GM18511 (cell line): ENCODE measurements around the gene ZSCAN5B.
"Not testable (repeated sequence)": the region's sequence is repeated elsewhere in the genome, so short reads cannot be mapped to it uniquely, and the experiment has no call there.

Source experiments
- ATAC-seq: cut with Tn5 transposase; IDR thresholded peaks from one replicate; pipeline ENCODE4 v1.9.1; 2021; ENCODE audit warnings: mild to moderate bottlenecking, moderate library complexity; ENCODE audit not compliant: unreplicated experiment

The ZSCAN5B gene

DNA sequence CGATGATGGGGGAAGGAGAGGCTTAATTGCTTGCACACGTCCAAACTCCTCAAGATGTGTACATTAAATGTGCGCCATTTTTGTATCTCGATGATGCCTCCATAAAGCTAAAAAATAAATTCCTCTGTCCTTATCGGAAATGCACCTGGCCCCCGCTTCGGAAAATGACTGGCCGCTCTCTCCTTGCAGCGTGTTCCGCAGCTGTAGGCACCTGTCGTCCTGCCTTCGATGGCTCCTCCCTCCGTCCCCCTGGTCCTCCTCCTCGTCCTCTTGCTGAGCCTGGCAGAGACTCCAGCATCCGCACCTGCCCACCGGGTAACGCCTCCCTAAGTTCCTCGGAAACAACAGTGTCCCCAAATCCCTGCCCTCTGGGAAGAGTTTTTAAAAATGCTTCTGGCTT, 20.7 kb downstream of the ZSCAN5B start:
- ATAC-seq = no peak

DNA sequence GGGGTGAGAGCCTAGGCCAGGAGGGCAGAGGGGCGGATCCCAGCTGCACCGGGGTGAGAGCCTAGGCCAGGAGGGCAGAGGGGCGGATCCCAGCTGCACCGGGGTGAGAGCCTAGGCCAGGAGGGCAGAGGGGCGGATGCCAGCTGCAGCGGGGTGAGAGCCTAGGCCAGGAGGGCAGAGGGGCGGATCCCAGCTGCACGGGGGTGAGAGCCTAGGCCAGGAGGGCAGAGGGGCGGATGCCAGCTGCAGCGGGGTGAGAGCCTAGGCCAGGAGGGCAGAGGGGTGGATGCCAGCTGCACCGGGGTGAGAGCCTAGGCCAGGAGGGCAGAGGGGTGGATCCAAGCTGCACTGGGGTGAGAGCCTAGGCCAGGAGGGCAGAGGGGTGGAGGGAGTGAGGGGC, 21.3 kb downstream of the ZSCAN5B start:
- not testable (repeated sequence) for ATAC-seq

DNA sequence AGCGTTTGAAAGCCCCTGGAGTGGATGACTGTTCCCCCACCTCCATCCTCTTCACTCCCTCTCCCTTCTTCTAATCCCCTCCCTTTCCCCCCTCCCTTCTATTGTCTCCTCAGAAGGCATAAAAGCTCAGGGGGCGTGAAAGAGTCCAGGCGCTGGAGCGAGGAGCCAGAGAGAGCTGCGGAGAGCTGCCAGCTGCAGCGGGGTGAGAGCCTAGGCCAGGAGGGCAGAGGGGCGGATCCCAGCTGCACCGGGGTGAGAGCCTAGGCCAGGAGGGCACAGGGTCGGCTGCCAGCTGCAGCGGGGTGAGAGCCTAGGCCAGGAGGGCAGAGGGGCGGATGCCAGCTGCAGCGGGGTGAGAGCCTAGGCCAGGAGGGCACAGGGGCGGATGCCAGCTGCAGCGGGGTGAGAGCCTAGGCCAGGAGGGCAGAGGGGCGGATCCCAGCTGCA, 21.7 kb downstream of the ZSCAN5B start, which contains the start of gene GALP:
Gene GALP (plus strand): TSS at position 148 of the 447 bp plus-strand sequence. CDS start 1,101 bp downstream, outside the sequence.
- ATAC-seq = not testable (repeated sequence)

DNA sequence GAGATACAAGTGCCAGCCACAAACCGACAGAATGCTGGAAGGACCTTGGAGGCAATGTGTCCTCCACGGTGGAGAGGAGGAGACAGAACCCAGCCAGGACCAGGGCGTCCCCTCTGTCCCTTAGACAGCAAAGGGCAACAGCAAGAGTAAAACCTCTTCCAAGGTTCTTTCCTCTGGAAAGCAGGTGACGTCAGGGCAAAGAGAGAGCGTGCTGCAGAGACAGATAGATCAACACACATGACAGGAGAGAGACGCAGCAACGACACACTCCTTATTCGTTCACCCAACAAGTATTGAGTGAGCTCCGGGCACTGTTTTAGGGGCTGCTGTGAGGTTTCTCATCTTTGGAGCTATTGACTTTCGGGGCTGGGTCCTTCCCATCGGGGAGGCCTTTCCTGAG, 23.0 kb downstream of the ZSCAN5B start:
- ATAC-seq = no peak

DNA sequence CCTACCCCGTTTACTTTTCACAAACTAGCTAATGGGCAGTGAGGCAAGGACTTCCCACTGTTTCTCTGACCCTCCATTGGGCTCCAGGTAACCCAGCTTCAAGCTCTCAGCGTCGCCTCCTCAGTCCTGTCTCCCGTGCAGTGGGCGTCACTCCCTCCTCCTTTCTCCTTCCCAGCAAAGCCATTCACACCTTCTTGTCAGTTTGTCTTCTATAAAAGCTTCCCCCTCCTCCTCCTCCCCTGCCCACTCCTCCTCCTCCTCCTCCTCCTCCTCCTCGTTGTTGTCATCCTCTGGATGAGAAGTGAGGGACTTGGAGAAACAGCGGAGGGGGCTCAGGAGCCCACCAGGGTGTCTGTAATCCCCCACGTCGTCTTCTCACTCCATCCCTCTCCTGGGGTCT, 23.5 kb downstream of the ZSCAN5B start:
- no peak for ATAC-seq

DNA sequence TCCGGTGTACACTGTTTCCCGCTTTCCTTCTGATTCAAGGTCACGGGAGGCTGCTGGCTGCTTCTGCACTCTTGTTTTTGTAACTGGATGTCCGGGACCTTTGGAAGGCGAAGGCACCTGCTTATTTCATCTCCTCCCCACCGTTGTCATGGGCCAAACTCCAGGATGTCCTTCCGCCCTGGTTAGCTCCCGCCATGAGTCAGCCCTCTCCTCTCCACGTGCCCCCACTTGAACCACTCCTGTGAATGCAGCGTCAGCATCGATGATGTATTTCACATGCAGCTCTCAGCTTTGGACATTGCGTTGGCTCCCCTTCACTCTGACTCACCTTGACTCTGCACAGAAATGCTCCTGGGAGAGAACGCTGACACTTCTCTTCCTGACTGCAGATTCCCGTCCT, 27.3 kb downstream of the ZSCAN5B start:
- ATAC-seq = no peak

DNA sequence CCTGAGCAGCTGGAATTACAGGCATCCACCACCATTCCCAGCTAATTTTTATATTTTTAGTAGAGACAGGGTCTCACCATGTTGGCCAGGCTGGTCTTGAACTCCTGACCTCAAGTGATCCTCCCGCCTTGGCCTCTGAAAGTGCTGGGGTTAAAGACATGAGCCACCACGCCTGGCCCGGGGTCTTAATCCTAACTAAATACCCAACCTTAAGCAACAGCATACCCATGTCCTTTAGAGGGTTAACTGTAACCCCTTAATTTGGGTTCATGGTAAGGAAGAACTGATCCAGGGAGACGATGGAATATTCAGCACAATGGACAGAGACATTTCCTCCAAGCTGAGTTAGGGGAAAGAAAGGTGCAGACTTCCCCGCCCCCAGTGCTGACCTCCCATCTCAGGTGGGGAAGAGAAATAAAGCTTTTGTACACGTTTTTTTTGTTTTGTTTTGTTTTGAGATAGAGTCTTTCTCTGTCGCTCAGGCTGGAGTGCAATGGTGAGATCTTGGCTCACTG, 30.5 kb downstream of the ZSCAN5B start:
- no peak for ATAC-seq

DNA sequence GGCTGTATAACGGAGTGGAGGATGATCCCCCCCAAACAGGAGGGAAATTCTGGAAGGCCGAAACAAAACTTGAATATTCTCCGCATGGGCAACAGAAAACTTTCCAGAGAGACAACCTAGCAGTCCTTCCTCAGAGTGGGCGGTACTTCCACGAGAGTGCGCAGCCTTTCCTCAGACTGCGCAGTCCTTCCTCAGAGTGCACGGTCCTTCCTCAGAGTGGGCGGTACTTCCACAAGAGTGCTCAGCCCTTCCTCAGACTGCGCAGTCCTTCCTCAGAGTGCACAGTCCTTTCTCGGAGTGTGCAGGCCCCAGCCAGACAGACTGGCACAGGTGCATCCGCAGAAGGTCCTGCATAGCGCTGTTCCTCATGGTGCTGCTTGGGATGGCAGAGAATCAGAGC, 34.5 kb downstream of the ZSCAN5B start:
- no peak for ATAC-seq

DNA sequence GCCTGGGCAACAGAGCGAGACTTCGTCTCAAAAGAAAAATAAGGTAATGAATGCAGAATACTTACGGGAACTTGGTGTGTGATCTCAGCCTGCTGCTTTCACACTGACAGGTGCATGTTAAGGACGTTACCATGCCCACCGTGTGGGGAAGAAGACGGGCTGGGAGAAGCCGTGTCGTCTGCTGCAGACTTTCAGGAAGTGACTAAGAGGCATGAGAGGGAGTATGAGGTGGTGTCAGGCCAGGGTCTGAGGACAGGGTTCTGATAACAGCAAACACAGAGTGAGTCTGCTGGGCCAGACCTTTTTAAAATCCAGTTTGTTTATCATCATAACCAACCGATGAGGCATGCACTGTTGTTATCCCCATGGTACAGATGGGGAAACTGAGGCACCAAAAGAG, 35.3 kb downstream of the ZSCAN5B start:
- ATAC-seq = no peak

DNA sequence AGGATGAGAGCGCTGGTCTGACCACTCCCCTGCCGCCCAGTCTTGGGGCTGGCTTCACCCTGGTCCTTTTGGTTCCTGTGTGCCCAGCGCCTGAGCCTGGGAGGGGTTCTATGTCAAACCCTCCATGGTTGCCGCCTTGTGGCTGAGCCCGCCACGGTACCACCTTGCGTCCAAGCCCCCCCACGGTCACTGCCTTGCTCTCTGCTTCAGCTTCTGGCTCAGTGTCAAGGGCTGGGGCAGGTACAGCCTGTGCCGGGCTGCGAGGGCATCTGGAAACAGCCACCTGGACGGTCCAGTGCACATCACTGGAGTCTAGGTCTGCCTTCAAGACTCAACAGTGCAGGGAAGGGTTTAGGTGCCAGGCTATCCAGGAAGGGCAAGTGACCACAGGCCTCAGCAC, 36.0 kb downstream of the ZSCAN5B start:
- ATAC-seq = no peak

DNA sequence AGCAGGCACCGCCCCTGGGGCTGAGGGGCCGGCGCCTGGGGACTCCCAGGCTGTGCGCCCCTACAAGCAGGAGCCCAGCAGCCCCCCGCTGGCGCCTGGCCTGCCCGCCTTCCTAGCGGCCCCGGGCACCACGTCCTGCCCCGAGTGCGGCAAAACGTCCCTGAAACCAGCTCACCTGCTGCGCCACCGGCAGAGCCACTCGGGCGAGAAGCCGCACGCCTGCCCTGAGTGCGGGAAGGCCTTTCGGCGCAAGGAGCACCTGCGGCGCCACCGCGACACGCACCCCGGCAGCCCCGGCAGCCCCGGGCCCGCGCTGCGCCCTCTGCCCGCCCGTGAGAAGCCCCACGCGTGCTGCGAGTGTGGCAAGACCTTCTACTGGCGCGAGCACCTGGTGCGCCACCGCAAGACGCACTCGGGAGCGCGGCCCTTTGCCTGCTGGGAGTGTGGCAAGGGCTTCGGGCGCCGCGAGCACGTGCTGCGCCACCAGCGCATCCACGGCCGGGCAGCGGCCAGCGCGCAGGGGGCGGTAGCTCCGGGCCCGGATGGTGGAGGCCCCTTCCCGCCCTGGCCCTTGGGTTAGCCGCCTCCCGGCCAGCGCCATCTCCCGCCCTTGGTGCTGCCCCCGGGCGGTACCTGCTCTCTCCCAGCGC, 37.8 kb downstream of the ZSCAN5B start:
- no peak for ATAC-seq

DNA sequence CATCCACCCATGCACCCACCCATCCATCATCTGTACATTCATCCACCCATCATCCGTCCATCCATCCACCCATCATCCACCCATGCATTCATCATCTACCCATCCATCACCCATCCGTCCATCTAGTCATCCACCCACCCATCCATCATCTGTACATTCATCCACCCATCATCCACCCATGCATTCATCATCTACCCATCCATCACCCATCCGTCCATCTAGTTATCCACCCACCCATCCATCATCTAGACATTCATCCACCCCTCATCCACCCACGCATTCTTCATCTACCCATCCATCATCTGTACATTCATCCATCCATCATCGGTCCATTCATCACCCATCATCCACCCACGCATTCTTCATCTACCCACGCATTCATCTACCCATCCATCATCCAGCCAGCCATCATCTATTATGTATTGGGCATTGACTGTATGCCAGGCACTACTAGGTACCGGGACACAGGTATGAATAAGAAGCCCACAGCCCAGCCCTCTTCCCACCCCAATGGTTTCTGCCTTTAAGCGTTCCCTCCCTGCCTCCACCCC, 38.5 kb downstream of the ZSCAN5B start:
- no peak for ATAC-seq

DNA sequence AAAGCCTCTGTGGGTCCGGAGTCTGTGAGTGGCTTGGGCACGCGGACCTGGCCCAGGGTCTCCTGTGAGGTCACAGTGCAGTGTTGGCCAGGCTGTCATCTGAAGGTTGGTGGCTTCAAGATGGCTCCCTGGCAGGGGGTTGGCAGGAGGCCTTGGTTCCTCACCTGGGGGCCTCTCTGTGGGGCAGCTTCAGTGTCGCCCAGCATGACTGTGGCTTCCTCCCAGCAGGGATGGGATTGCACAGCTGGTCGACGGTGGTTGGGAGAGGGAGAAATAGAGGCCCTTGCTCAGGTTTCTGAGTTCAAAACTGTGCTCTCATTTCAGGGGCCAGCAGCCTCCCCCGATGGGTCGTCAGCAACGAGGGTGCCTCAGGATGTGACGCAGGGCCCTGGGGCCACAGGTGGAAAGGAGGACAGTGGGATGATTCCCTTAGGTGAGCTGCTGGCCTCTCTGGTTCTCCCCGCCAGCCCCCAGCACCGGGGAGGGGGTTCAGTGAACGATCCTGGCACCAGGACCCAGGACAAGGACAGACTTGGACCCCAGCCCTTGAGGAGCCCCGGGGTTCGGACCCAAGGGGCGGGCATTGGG, 39.3 kb downstream of the ZSCAN5B start:
- ATAC-seq = no peak

DNA sequence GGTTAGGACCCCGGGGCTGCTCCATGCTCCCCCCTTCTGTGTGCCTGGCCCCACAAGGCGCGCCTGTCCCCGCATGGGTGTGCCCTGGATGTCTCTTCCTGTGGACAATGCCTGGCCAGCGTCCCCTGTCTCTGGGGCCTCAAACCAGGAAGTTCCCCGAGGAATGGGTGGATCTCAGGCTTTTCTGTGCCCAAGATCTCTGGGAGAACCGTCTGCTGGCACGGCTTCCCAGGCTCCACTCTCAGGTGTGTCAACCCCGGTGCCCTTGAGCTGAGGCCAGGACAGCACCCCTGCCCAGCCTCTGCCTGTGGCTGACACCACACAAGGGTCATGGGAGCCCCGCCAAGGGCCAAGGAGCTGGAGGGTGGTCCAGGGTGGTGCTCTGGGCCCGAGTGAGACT, 40.8 kb downstream of the ZSCAN5B start:
- ATAC-seq = no peak

DNA sequence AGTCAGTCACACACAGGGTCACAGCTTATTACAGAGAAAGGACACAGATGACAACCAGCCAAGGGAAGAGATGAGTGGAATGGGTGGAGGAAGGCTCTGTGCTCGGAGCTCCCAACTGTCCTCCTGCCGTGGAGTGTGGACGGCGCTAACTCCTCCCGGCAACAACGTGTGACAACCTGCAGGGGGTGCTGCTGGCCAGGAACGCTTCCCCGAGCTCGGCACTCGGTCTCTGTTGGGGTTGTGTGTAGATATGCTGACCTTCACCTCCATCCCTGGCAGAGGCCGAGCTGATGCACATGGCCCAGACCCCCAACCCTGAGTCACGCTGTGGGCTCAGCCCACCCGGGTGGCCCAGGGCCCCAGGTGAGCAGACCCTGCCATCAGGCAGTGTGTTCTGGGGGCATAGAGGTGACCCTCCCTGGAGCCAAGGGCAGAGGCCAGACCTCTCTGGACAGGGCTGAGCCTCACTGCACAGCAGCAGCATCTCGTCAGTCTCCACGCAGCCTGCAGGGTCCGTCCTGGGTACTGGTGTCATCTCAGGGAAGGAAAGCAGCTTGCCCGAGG, 42.4 kb downstream of the ZSCAN5B start:
- ATAC-seq = no peak

DNA sequence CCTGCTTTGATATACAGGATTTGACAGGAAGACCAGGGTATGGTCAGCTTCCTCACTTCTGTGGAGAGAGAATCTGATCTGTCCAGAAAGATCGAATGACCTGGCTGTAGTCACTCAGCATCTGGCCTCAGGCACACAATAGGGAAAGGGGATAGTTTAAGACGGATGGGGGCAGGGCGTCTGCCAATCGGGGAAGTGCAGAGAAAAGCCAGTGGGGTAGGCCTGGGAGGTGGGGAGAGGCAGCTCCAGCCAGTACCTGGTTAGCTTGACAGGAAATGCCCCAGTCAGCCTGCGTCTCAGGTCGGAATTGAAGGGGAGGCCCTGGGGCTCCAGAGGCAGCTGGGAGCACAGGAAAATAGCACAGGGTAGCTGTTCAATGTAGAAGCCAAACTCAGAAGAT, 44.1 kb downstream of the ZSCAN5B start:
- no peak for ATAC-seq

DNA sequence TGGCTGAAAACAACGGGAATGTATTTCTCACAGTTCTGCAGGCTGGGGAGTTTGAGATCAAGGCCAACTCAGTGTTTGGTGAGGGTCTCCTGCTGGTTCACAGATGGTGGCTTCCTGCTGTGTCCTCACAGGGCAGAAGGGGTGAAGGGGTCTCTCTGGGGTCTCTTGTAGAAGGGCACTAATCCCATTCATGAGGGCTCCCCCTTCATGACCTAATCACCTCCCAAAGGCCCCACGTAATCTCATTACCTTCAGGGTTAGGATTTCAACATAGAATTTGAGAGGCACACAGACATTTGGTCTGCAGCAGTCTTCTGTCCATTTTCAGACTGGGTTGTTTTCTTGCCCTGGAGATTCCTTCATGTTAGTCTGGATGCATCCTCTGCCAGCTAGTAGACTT, 44.9 kb downstream of the ZSCAN5B start:
- ATAC-seq = no peak

DNA sequence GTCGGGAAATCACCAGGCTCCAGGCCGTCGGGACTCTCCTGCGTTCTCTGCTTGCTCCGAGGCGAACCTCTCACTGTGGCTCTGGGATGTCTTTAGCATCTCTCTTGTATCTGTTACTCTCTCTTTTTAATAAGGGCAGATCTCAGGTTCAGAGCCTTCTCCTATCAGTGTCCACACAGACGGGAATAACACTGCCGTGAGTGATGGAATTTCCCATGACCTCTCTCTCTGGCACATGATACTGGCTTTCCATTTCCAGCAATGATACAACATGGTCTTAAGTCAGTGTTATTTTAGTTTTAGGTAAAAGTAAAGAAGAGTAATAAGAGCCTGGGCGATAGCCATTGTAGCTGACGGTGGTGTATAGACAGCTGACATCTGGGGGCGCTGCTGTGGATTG, 47.2 kb downstream of the ZSCAN5B start:
- no peak for ATAC-seq

DNA sequence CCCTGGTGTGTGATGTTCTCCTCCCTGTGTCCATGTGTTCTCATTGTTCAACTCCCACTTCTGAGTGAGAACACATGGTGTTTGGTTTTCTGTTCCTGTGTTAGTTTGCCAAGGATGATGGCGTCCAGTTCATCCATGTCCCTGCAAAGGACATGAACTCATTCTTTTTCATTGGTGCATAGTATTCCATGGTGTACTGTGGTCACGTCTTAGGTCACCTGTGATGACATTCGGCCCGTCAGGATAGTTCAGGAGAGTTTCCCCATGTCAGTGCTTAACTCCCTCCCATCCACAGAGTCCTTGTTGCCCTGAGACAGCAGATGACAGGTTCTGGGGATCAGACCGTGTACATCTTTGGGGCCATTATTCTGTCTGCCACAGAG, 47.9 kb downstream of the ZSCAN5B start:
- no peak for ATAC-seq

DNA sequence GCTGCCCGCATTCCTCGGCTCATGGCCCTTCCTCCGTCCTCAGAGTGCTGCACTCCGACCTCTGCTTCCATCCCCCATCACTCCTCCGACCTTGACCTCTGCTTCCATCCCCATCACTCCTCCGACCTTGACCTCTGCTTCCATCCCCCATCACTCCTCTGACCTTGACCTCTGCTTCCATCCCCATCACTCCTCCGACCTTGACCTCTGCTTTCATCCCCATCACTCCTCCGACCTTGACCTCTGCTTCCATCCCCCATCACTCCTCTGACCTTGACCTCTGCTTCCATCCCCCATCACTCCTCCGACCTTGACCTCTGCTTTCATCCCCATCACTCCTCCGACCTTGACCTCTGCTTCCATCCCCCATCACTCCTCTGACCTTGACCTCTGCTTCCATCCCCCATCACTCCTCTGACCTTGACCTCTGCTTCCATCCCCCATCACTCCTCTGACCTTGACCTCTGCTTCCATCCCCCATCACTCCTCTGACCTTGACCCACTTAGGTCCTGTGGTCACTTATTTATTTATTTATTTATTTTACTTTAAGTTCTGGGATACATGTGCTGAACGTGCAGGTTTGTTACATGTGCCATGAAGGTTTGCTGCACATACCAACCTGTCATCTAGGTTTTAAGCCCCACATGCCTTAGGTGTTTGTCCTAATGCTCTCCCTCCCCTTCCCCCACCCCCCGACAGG, 48.5 kb downstream of the ZSCAN5B start:
- not testable (repeated sequence) for ATAC-seq

DNA sequence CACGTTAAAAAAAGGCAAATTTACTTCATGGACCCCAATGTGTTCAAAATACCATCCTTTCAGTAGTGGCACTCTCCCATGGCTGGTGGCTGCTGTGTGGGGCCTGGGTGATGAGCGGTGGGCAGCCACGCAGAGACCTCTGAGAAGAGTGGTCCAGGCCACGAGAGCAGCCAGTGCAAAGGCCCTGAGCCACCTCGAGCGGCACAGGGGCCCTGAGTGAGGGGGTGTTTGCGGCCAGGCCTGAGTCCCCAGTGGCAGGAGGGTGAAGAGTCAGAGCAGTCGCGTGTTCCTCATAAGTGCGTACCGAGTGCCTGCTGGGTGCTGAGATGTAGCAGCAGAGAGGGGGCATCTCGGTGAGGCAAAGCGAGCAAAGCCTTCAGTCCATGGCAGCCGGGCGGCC, 49.5 kb downstream of the ZSCAN5B start:
- no peak for ATAC-seq
